ENCODE results near the gene PYURF. TPM values are rescaled to one million over a fixed set of nuclear protein-coding genes. Genes with fewer than 3 reads are reported as not detected.

The PYURF gene
- polyA plus RNA-seq, 1 donor from 2014 or later, result 287 TPM

DNA sequence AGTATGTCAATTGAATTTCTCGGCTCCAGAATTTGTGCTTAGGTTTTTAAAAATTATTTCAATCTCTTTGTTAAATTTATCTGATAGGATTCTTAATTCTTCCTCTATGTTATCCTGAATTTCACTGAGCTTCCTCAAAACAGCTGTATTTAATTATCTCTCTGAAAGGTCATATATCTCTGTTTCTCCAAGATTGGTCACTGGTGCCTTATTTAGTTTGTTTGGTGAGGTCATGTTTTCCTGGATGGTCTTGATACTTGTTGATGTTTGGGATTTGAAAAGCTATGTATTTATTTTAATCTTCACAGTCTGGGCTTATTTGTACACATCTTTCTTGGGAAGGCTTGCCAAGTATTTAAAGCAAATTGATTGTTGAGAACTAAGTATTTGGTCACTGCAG, 44.0 kb upstream of the PYURF start:
- no peaks in the 10 kb centered on the region for H3K36me3 ChIP-seq (ENCODE audit: insufficient read depth, low read length)
- no peak overlapping the region for H3K9ac ChIP-seq (ENCODE audit: low read length)
- no peak overlapping the region for H3K27ac ChIP-seq (ENCODE audit: low read length)
- no peak overlapping the region for H3K4me3 ChIP-seq (ENCODE audit: low read length)
- no peaks in the 10 kb centered on the region for H4K20me1 ChIP-seq (ENCODE audit: insufficient read depth)
- H3K4me2 ChIP-seq (ENCODE audit: low read length), result no peak overlapping the region
- H3K27me3 ChIP-seq (ENCODE audit: insufficient read depth, low read depth, low read length), result no peaks in the 10 kb centered on the region
- H3K9me2 ChIP-seq (ENCODE audit: insufficient read depth, low read length), result no peaks in the 10 kb centered on the region
- H3K79me2 ChIP-seq (replicated peaks; ENCODE audit: insufficient read depth, low read length), result no peaks in the 10 kb centered on the region
- TF ChIP-seq, protein P1, sequence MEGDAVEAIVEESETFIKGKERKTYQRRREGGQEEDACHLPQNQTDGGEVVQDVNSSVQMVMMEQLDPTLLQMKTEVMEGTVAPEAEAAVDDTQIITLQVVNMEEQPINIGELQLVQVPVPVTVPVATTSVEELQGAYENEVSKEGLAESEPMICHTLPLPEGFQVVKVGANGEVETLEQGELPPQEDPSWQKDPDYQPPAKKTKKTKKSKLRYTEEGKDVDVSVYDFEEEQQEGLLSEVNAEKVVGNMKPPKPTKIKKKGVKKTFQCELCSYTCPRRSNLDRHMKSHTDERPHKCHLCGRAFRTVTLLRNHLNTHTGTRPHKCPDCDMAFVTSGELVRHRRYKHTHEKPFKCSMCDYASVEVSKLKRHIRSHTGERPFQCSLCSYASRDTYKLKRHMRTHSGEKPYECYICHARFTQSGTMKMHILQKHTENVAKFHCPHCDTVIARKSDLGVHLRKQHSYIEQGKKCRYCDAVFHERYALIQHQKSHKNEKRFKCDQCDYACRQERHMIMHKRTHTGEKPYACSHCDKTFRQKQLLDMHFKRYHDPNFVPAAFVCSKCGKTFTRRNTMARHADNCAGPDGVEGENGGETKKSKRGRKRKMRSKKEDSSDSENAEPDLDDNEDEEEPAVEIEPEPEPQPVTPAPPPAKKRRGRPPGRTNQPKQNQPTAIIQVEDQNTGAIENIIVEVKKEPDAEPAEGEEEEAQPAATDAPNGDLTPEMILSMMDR (IDR thresholded peaks at IDR 0.05; ENCODE audit: poor library complexity, severe bottlenecking), result no peak
- TF ChIP-seq POLR2AphosphoS5 (IDR thresholded peaks at IDR 0.05) (no peak), SMC3 (conservative IDR thresholded peaks at IDR 0.05; ENCODE audit: poor library complexity) (no peak), EZH2 (IDR thresholded peaks at IDR 0.05; ENCODE audit: borderline replicate concordance, insufficient read depth, low read length, poor library complexity, severe bottlenecking) (no peak), TAF1 (IDR thresholded peaks at IDR 0.05; ENCODE audit: low read depth) (no peak), EP300 (conservative IDR thresholded peaks at IDR 0.05; ENCODE audit: poor library complexity, severe bottlenecking) (no peak), MXI1 (conservative IDR thresholded peaks at IDR 0.05; ENCODE audit: poor library complexity, severe bottlenecking) (no peak), RAD21 (conservative IDR thresholded peaks at IDR 0.05) (no peak)
- TF ChIP-seq, protein P2, sequence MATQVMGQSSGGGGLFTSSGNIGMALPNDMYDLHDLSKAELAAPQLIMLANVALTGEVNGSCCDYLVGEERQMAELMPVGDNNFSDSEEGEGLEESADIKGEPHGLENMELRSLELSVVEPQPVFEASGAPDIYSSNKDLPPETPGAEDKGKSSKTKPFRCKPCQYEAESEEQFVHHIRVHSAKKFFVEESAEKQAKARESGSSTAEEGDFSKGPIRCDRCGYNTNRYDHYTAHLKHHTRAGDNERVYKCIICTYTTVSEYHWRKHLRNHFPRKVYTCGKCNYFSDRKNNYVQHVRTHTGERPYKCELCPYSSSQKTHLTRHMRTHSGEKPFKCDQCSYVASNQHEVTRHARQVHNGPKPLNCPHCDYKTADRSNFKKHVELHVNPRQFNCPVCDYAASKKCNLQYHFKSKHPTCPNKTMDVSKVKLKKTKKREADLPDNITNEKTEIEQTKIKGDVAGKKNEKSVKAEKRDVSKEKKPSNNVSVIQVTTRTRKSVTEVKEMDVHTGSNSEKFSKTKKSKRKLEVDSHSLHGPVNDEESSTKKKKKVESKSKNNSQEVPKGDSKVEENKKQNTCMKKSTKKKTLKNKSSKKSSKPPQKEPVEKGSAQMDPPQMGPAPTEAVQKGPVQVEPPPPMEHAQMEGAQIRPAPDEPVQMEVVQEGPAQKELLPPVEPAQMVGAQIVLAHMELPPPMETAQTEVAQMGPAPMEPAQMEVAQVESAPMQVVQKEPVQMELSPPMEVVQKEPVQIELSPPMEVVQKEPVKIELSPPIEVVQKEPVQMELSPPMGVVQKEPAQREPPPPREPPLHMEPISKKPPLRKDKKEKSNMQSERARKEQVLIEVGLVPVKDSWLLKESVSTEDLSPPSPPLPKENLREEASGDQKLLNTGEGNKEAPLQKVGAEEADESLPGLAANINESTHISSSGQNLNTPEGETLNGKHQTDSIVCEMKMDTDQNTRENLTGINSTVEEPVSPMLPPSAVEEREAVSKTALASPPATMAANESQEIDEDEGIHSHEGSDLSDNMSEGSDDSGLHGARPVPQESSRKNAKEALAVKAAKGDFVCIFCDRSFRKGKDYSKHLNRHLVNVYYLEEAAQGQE (IDR thresholded peaks at IDR 0.05; ENCODE audit: borderline replicate concordance), result no peak
- no peak overlapping the region for H2AFZ ChIP-seq (ENCODE audit: low read depth, low read length)
- H3F3A ChIP-seq (ENCODE audit: insufficient read depth, low read length, poor library complexity, severe bottlenecking), result no peaks in the 10 kb centered on the region
- no peaks in the 10 kb centered on the region for H3K9me3 ChIP-seq (ENCODE audit: low read length)

DNA sequence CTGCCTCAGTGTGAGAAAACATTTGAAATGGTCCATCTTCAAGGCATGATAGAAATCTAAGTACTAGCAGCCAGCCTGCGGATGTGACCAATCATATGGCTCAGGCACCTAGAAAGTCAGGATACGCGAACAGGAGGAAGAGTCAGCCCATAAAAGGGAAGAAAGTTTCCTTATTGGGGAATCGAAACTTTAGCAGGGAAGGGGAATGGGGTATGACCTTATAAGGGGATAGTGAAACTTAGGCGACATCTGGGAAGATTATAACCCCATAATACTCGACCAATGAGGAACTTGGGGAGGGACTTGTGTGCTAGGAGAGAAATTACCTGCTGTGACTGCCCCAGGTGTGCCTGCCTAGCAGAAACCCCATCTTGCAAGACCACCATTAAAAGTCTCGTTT, 26.2 kb upstream of the PYURF start:
- H3K79me2 ChIP-seq (replicated peaks; ENCODE audit: insufficient read depth, low read length), result no peaks in the 10 kb centered on the region
- no peak overlapping the region for H2AFZ ChIP-seq (ENCODE audit: low read depth, low read length)
- H3K9me3 ChIP-seq (ENCODE audit: low read length), result no peaks in the 10 kb centered on the region
- no peaks in the 10 kb centered on the region for H3K36me3 ChIP-seq (ENCODE audit: insufficient read depth, low read length)
- no peaks in the 10 kb centered on the region for H3K9me2 ChIP-seq (ENCODE audit: insufficient read depth, low read length)
- H3K27me3 ChIP-seq (ENCODE audit: insufficient read depth, low read depth, low read length), result no peaks in the 10 kb centered on the region
- H3K4me2 ChIP-seq (ENCODE audit: low read length), result no peak overlapping the region
- TF ChIP-seq, protein P1 (IDR thresholded peaks at IDR 0.05; ENCODE audit: poor library complexity, severe bottlenecking), result no peak
- TF ChIP-seq, protein P2 (IDR thresholded peaks at IDR 0.05; ENCODE audit: borderline replicate concordance), result no peak
- no peak for TF ChIP-seq EZH2 (IDR thresholded peaks at IDR 0.05; ENCODE audit: borderline replicate concordance, insufficient read depth, low read length, poor library complexity, severe bottlenecking)
- TF ChIP-seq SMC3 (conservative IDR thresholded peaks at IDR 0.05; ENCODE audit: poor library complexity), result no peak
- TF ChIP-seq RAD21 (conservative IDR thresholded peaks at IDR 0.05), result no peak
- no peak for TF ChIP-seq TAF1 (IDR thresholded peaks at IDR 0.05; ENCODE audit: low read depth)
- TF ChIP-seq POLR2AphosphoS5 (IDR thresholded peaks at IDR 0.05), result no peak
- no peak for TF ChIP-seq EP300 (conservative IDR thresholded peaks at IDR 0.05; ENCODE audit: poor library complexity, severe bottlenecking)
- no peak for TF ChIP-seq MXI1 (conservative IDR thresholded peaks at IDR 0.05; ENCODE audit: poor library complexity, severe bottlenecking)
- H3F3A ChIP-seq (ENCODE audit: insufficient read depth, low read length, poor library complexity, severe bottlenecking), result no peaks in the 10 kb centered on the region
- no peak overlapping the region for H3K4me3 ChIP-seq (ENCODE audit: low read length)
- H3K27ac ChIP-seq (ENCODE audit: low read length), result no peak overlapping the region
- H3K9ac ChIP-seq (ENCODE audit: low read length), result no peak overlapping the region
- no peaks in the 10 kb centered on the region for H4K20me1 ChIP-seq (ENCODE audit: insufficient read depth)
